AG04450 (cell line): ENCODE data around the gene EIF4G3. TPM values are rescaled to one million over a fixed set of nuclear protein-coding genes. Genes with fewer than 3 reads are reported as not detected.
A peak's percentile ranks its signal among the peaks of the same experiment; 100 is the strongest.

Experiments
- CTCF ChIA-PET: fragments of 300-600, 350-600 bp; formaldehyde crosslinking; extraction: SDS; loops from one replicate; lab custom pipeline; 2022; ENCODE audit warnings: antibody characterized with exemption, inconsistent platforms; lab: Charles Lee
- POLR2A ChIA-PET: fragments of 350-600 bp; formaldehyde crosslinking; extraction: SDS; loops from one replicate; lab custom pipeline; 2021; ENCODE audit warnings: antibody characterized with exemption, inconsistent platforms; lab: Yijun Ruan, JAX
- DNase-seq: peaks from one replicate; pipeline ENCODE4 v3.0.0-alpha.2; 2011; ENCODE audit warnings: low read depth, low spot score
- H3K27ac ChIP-seq: one replicate; pipeline ENCODE4 v1.5.1; 2012; ENCODE audit warnings: low read depth, low read length, control low read depth
- H3K27me3 ChIP-seq: one replicate; pipeline ENCODE4 v1.6.0; 2012; ENCODE audit warnings: low read length; ENCODE audit not compliant: control insufficient read depth, insufficient read depth
- H3K4me3 ChIP-seq: 2 replicates; pipeline ENCODE4 v1.5.1; 2011; ENCODE audit warnings: mild to moderate bottlenecking, low read depth, low read length, control low read depth
- H3K9me3 ChIP-seq: 2 replicates; pipeline ENCODE4 v1.5.1; 2012; ENCODE audit warnings: low read length; ENCODE audit not compliant: control insufficient read depth, insufficient read depth
- CTCF ChIP-seq: IDR thresholded peaks from 2 replicates; pipeline ENCODE4 v1.5.1; 2011; ENCODE audit warnings: low read depth, low read length, control low read depth, inconsistent platforms
- polyA plus RNA-seq: library from polyadenylated mRNA; depleted of rRNA; stranded (reverse); fragments of >200 nt; gene quantifications from 2 replicates; pipeline ENCODE4 v1.2.3, GENCODE V29; 2011

The EIF4G3 gene
- polyA plus RNA-seq, 1 experiment, result 74.9 TPM

GRCh38 chr1:21045351-21045750 lies 131.3 kb downstream of the EIF4G3 start:
- no peak for TF ChIP-seq CTCF
- ChIA-PET POLR2A (no interaction called here), CTCF (interaction anchor here (0.5 to 1.4 kb wide), 3 partner anchors 60 to 349 kb away, joined by 3 read pairs; no protein-coding TSS in a partner anchor)
- Histone ChIP-seq H3K4me3 (no peak overlapping the region), H3K27ac (no peak overlapping the region), H3K27me3 (no peaks in the 10 kb centered on the region), H3K9me3 (no peaks in the 10 kb centered on the region)
- no peak for DNase-seq

- Histone ChIP-seq H3K27ac (no peak overlapping the region), H3K4me3 (no peak overlapping the region), H3K9me3 (no peaks in the 10 kb centered on the region), H3K27me3 (no peaks in the 10 kb centered on the region)
- ChIA-PET POLR2A (no interaction called here), CTCF (interaction anchor here (1.3 kb wide), 1 partner anchor 152 kb away, joined by 7 read pairs; no protein-coding TSS in a partner anchor)
- no peak for TF ChIP-seq CTCF
- peak; percentile 11 for DNase-seq
Observed at GRCh38 chr1:21042929-21043605, 133.6 kb downstream of the EIF4G3 start.

GRCh38 chr1:21041541-21041940 lies 135.2 kb downstream of the EIF4G3 start:
- Histone ChIP-seq H3K9me3 (no peaks in the 10 kb centered on the region), H3K27ac (no peak overlapping the region), H3K4me3 (no peak overlapping the region), H3K27me3 (no peaks in the 10 kb centered on the region)
- CTCF ChIA-PET, result interaction anchor here (0.6 kb wide), 1 partner anchor 615 kb away, joined by 3 read pairs; no protein-coding TSS in a partner anchor
- no peak for DNase-seq
- no peak for TF ChIP-seq CTCF
- POLR2A ChIA-PET, result interaction anchor here (0.7 kb wide), 1 partner anchor 23 kb away, joined by 7 read pairs; no protein-coding TSS in a partner anchor

- ChIA-PET POLR2A (interaction anchor here (0.5 kb wide), 1 partner anchor 211 kb away, joined by 6 read pairs; no protein-coding TSS in a partner anchor), CTCF (interaction anchor here (0.5 to 1.4 kb wide), 6 partner anchors 9 to 340 kb away, joined by 3 to 6 read pairs (median 3); no protein-coding TSS in a partner anchor)
- Histone ChIP-seq H3K27ac (no peak overlapping the region), H3K4me3 (no peak overlapping the region), H3K27me3 (no peaks in the 10 kb centered on the region), H3K9me3 (peaks cover 12% of the 10 kb centered on the region)
- DNase-seq, result no peak
- no peak for TF ChIP-seq CTCF
Observed at GRCh38 chr1:21037091-21037490, 139.6 kb downstream of the EIF4G3 start.

GRCh38 chr1:21035794-21036193 lies 140.9 kb downstream of the EIF4G3 start:
- no peak for DNase-seq
- ChIA-PET CTCF (interaction anchor here (1.0 kb wide), 1 partner anchor 339 kb away, joined by 3 read pairs; no protein-coding TSS in a partner anchor), POLR2A (interaction anchor here (0.6 kb wide), 1 partner anchor 92 kb away, joined by 4 read pairs; no protein-coding TSS in a partner anchor)
- peaks cover 12% of the 10 kb centered on the region for H3K9me3 ChIP-seq
- TF ChIP-seq CTCF, result no peak
- no peaks in the 10 kb centered on the region for H3K27me3 ChIP-seq
- H3K27ac ChIP-seq, result no peak overlapping the region
- no peak overlapping the region for H3K4me3 ChIP-seq
